Fibroblast of lung (primary cell): ENCODE results near the gene SMARCA2. TPM values are rescaled to one million over a fixed set of nuclear protein-coding genes. Genes with fewer than 3 reads are reported as not detected.
A peak's percentile ranks its signal among the peaks of the same experiment; 100 is the strongest.

Source experiments
- DNase-seq, 2 donors: peaks; one replicate each; pipeline versions ENCODE4 v3.0.0 to v3.0.0-alpha.2; 2010; ENCODE audit warnings: low read depth in 2 of 2
- H2AFZ ChIP-seq: 2 replicates; pipeline ENCODE4 v1.5.1; 2012; ENCODE audit warnings: low read length, control low read depth, inconsistent platforms
- H3K27ac ChIP-seq: 2 replicates; pipeline ENCODE4 v1.5.1; 2011; ENCODE audit warnings: low read length, control low read depth; ENCODE audit not compliant: insufficient read depth
- H3K27me3 ChIP-seq: 2 replicates; pipeline ENCODE4 v1.5.1; 2011; ENCODE audit warnings: mild to moderate bottlenecking, low read length; ENCODE audit not compliant: control insufficient read depth, insufficient read depth
- H3K36me3 ChIP-seq: 2 replicates; pipeline ENCODE4 v1.5.1; 2011; ENCODE audit warnings: low read length; ENCODE audit not compliant: control insufficient read depth, insufficient read depth
- H3K4me1 ChIP-seq: 2 replicates; pipeline ENCODE4 v1.5.1; 2011; ENCODE audit warnings: low read length; ENCODE audit not compliant: control insufficient read depth, insufficient read depth; ENCODE audit errors: extremely low read depth
- H3K4me2 ChIP-seq: 2 replicates; pipeline ENCODE4 v1.5.1; 2011; ENCODE audit warnings: low read length, control low read depth; ENCODE audit not compliant: insufficient read depth; ENCODE audit errors: extremely low read depth
- H3K4me3 ChIP-seq, 4 experiments: fragments of 200-600 bp in 1 of 4; sonication (generic) in 1 of 4; replicated peaks in 1 of 4; 2 replicates each; pipeline ENCODE4 v1.5.1; 2011 to 2016; ENCODE audit warnings: low read length in 4 of 4, low read depth in 3 of 4, mild to moderate bottlenecking in 3 of 4, control low read depth in 2 of 4, inconsistent platforms in 1 of 4, mixed read lengths in 1 of 4; ENCODE audit not compliant: insufficient read depth in 1 of 4; ENCODE audit errors: control extremely low read depth in 1 of 4
- H3K79me2 ChIP-seq: 2 replicates; pipeline ENCODE4 v1.5.1; 2012; ENCODE audit warnings: mild to moderate bottlenecking, low read length, inconsistent platforms; ENCODE audit not compliant: control insufficient read depth, insufficient read depth
- H3K9ac ChIP-seq: 2 replicates; pipeline ENCODE4 v1.5.1; 2011; ENCODE audit warnings: mild to moderate bottlenecking, low read length, control low read depth; ENCODE audit not compliant: insufficient read depth
- H3K9me3 ChIP-seq: 2 replicates; pipeline ENCODE4 v1.5.1; 2012; ENCODE audit warnings: low read depth, low read length; ENCODE audit not compliant: control insufficient read depth, insufficient read depth
- H4K20me1 ChIP-seq: 2 replicates; pipeline ENCODE4 v1.5.1; 2011; ENCODE audit warnings: low read length; ENCODE audit not compliant: control insufficient read depth, insufficient read depth; ENCODE audit errors: extremely low read depth
- CTCF ChIP-seq, 2 donors: IDR thresholded peaks in 1 of 2; conservative IDR thresholded peaks in 1 of 2; 1 replicate in 1 of 2; 2 replicates in 1 of 2; pipeline ENCODE4 v1.5.1; 2011 to 2012; ENCODE audit warnings: low read length in 2 of 2, control low read depth in 1 of 2, inconsistent platforms in 1 of 2, low read depth in 1 of 2, mild to moderate bottlenecking in 1 of 2
- EZH2 ChIP-seq: IDR thresholded peaks from 2 replicates; pipeline ENCODE4 v1.5.1; 2012; ENCODE audit warnings: low read length, control low read depth, mild to moderate bottlenecking; ENCODE audit errors: missing control alignments
- polyA plus RNA-seq, 2 donors: library from polyadenylated mRNA; depleted of rRNA in 1 of 2; stranded (reverse) in 1 of 2; unstranded in 1 of 2; fragments of >200 nt; gene quantifications; 2 replicates each; pipeline ENCODE4 v1.2.1, GENCODE V29; 2011 to 2012; ENCODE audit warnings: missing spikeins in 1 of 2
- total RNA-seq: library from RNA; depleted of rRNA; stranded (reverse); fragments of >200 nt; gene quantifications from 2 replicates; pipeline ENCODE4 v1.2.1, GENCODE V29; 2014

The SMARCA2 gene
- total and polyA plus RNA-seq, 2 donors (not counting 1 experiment from before 2014, with no cell fraction given), result 36.8 to 62.3 TPM

- TF ChIP-seq CTCF (conservative IDR thresholded peaks at IDR 0.05 in 1 of 2, IDR thresholded peaks at IDR 0.05 in 1 of 2; ENCODE audit: low read depth in 1 of 2, low read length in 2 of 2) (no peak), EZH2 (no peak)
- no peaks in the 10 kb centered on the region for H3K9me3 ChIP-seq
- no peaks in the 10 kb centered on the region for H4K20me1 ChIP-seq
- peak overlapping the region; percentile 81 to 94 (median 90) for H3K4me3 ChIP-seq
- peaks cover 11% of the 10 kb centered on the region for H3K4me1 ChIP-seq
- H3K27me3 ChIP-seq, result no peaks in the 10 kb centered on the region
- DNase-seq, result peak; percentile 31 to 51
- peak overlapping the region; percentile 79 for H3K9ac ChIP-seq
- peak overlapping the region; percentile 96 for H2AFZ ChIP-seq
- peak overlapping the region; percentile 55 for H3K4me2 ChIP-seq
- H3K36me3 ChIP-seq, result no peaks in the 10 kb centered on the region
- H3K79me2 ChIP-seq, result peaks cover 25% of the 10 kb centered on the region
- peak overlapping the region; percentile 89 for H3K27ac ChIP-seq
These were observed 647 bp downstream of the SMARCA2 start for GRCh38 chr9:2015581-2016407.

DNA sequence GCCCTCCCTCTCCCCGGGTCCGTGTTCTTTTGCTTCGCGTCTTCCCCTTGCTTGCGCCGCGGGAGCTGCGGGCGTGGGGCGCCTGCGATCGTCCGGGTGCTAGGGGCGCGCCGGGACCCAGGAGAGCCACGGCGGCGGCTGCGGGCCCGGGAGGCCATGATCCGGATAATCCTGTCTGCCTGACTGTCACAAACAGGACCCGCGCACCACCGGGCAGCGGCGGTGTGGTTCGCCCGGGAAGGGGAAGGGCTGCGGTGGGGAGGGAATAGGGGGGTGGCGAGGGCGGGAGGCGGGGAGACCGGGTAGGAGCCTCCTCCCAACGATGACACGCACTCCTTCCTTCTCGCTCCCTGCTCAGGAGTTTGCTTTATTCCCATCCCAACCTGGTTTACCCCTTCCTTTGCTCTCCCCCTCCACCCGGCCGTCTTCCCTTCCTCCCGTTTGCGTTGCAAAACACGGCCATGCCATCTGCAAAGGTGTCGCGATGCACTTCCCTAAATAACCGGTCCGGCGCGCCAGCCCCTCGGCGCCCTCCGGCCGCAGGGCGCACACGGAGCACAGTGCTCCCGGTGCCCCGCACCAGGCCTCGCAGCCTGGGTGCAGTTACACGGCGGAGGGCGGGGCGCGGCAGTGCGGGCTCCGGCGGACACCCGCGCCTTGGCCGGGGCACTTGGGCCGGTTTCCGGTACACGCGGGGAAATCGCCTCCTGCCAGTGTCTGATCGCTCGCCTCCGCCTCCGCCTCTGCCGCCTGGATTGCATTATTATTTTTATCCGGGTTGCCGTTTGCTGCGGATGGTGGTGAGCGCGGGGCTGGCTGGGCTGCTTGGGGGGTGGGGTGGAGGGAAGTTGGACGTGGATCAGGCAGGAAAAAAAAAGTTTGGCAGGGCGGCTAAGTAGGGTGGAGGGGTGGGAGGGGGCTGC lies 1.5 kb downstream of the SMARCA2 start:
- Histone ChIP-seq H3K9me3 (no peaks in the 10 kb centered on the region), H3K27ac (peak overlapping the region; percentile 89), H3K4me1 (peaks cover 11% of the 10 kb centered on the region), H3K27me3 (no peaks in the 10 kb centered on the region), H4K20me1 (no peaks in the 10 kb centered on the region), H3K9ac (peak overlapping the region; percentile 79), H2AFZ (peak overlapping the region; percentile 96), H3K36me3 (no peaks in the 10 kb centered on the region), H3K4me3 (peak overlapping the region; percentile 81 to 94 (median 90)), H3K4me2 (peak overlapping the region; percentile 92), H3K79me2 (peaks cover 28% of the 10 kb centered on the region)
- no peak for TF ChIP-seq EZH2
- TF ChIP-seq CTCF (conservative IDR thresholded peaks at IDR 0.05 in 1 of 2, IDR thresholded peaks at IDR 0.05 in 1 of 2; ENCODE audit: low read depth in 1 of 2, low read length in 2 of 2), result no peak
- DNase-seq, result peak; percentile 75 to 79
